ENCODE data around the gene VEGFB. TPM values are rescaled to one million over a fixed set of nuclear protein-coding genes. Genes with fewer than 3 reads are reported as not detected.
A peak's percentile ranks its signal among the peaks of the same experiment; 100 is the strongest.

Gene VEGFB
- total RNA-seq, 1 experiment from 2014 or later: 19.0 TPM

GRCh38 chr11:64225608-64226506 is 8.5 kb upstream of the VEGFB start, which contains the start of the genes NUDT22 and TRPT1:
TSS of gene NUDT22 (plus strand) at chr11:64226274. CDS start at chr11:64226653, 379 bp downstream.
TSS of gene TRPT1 (minus strand) at chr11:64226186. CDS start at chr11:64225860, 326 bp downstream.
- H3K4me3 ChIP-seq: peak within 1 kb of the TSS; percentile 90
- H3K27me3 ChIP-seq: no peaks in the 10 kb centered on the region
- DNase-seq: peak; percentile 80
- no peaks in the 10 kb centered on the region for H3K9me3 ChIP-seq
- H3K36me3 ChIP-seq: peaks cover 8% of the 10 kb centered on the region

DNA sequence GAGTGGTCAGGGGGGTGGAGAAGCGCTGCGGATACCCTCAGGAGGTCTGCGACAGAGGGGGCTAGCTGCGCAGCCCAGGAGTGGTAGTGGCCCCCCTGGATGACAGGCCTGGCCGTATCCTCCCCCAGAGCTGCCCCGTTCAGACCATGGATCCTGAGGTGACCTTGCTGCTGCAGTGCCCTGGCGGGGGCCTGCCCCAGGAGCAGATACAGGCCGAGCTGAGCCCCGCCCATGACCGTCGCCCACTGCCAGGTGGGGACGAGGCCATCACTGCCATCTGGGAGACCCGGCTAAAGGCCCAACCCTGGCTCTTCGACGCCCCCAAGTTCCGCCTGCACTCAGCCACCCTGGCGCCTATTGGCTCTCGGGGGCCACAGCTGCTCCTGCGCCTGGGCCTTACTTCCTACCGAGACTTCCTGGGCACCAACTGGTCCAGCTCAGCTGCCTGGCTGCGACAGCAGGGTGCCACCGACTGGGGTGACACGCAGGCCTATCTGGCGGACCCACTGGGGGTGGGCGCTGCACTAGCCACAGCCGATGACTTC is 7.8 kb upstream of the VEGFB start:
- H3K36me3 ChIP-seq: peaks cover 3% of the 10 kb centered on the region; the same call in 1 of the 2 replicates
- peak; percentile 52 for DNase-seq

DNA sequence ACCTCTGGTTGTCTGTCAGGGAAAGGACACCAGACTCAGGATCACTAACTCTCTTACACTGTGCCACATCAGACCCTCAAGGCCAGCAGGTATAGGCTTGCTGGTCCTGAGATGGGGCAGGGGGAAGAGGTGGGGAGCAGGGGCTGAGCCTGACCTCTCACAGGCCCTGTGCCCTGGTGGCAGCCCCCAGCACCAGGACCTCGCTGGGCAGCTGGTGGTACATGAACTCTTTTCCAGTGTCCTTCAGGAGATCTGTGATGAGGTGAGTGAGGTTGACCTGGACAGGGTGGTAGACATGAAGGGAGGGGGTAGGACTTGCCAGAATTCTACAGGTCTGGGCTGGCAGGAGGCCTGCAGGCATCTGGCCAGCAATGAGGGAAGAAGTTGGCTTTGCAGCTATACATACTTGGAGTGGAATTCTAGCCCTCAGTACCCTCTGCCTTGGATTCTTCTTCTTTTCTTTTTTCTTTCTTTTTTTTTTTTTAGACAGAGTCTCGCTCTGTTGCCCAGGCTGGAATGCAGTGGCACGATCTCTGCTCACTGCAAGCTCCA is 6.9 kb upstream of the VEGFB start:
- no peak for DNase-seq
- Histone ChIP-seq H3K27me3 (no peaks in the 10 kb centered on the region), H3K36me3 (peaks cover 3% of the 10 kb centered on the region; the same call in 1 of the 2 replicates), H3K4me3 (peak overlapping the region; percentile 90), H3K9me3 (no peaks in the 10 kb centered on the region)

More for the DNA sequence above, 7.8 kb upstream of the VEGFB start:
- Histone ChIP-seq H3K9me3 (no peaks in the 10 kb centered on the region), H3K4me3 (peak overlapping the region; percentile 90), H3K27me3 (no peaks in the 10 kb centered on the region)

DNA sequence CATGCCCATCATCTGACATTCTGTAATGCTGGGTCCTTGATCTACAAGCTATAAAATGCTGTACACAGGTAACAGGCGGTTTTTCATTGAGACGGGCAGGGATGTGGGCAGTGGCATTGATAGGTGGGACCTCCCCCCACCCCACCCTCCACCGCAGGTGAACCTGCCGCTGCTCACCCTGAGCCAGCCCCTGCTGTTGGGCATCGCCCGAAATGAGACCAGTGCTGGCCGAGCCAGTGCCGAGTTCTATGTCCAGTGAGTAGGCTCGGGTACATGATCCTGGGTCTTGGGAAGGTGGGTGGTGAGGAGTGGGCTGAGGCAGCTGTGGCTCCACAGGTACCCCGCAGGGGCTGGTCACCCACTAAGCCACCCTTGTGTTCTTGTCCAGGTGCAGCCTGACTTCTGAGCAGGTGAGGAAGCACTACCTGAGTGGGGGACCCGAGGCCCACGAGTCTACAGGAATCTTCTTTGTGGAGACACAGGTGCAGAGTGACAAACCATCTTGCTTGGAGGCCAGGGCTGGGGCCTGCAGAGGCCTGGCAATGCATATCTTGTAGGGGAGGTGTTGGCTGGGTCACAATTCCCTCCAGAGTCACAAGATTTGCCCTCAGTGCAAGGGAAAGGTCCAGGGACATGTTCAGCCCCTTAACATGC is 5.2 kb upstream of the VEGFB start:
- no peak for DNase-seq
- H3K4me3 ChIP-seq: no peak overlapping the region

DNA sequence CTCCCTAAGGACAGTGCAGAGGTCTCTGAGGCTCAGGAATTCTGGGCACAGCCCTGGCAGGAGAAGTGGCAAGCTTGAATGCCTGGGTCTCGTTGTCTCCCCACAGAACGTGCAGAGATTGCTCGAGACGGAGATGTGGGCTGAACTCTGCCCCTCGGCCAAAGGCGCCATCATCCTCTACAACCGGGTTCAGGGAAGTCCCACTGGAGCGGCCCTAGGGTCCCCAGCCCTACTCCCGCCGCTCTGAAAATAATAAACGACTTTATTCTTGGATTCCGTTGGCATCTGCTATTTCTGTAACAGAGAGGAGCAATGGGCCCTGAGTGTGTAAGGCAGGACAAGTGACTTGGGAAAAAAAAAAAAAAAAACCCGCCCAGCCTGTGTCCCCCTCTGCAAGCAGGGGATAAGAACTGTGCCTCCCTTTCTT is 4.6 kb upstream of the VEGFB start:
- Histone ChIP-seq H3K9me3 (no peaks in the 10 kb centered on the region), H3K4me3 (no peak overlapping the region; the same call in 1 of the 2 replicates), H3K36me3 (peaks cover 3% of the 10 kb centered on the region; the same call in 1 of the 2 replicates), H3K27me3 (no peaks in the 10 kb centered on the region)
- no peak for DNase-seq

More for the DNA sequence above, 5.2 kb upstream of the VEGFB start:
- no peaks in the 10 kb centered on the region for H3K27me3 ChIP-seq
- H3K36me3 ChIP-seq: peaks cover 3% of the 10 kb centered on the region; the same call in 1 of the 2 replicates
- H3K9me3 ChIP-seq: no peaks in the 10 kb centered on the region

GRCh38 chr11:64230171-64230984 is 4.0 kb upstream of the VEGFB start, which contains the start of gene DNAJC4:
TSS of gene DNAJC4 (plus strand) at chr11:64230548. CDS start at chr11:64230855, 307 bp downstream.
- no peaks in the 10 kb centered on the region for H3K27me3 ChIP-seq
- H3K4me3 ChIP-seq: peak within 1 kb of the TSS; percentile 38
- DNase-seq: peak; percentile 60
- H3K36me3 ChIP-seq: peaks cover 3% of the 10 kb centered on the region; the same call in 1 of the 2 replicates
- H3K9me3 ChIP-seq: no peaks in the 10 kb centered on the region

DNA sequence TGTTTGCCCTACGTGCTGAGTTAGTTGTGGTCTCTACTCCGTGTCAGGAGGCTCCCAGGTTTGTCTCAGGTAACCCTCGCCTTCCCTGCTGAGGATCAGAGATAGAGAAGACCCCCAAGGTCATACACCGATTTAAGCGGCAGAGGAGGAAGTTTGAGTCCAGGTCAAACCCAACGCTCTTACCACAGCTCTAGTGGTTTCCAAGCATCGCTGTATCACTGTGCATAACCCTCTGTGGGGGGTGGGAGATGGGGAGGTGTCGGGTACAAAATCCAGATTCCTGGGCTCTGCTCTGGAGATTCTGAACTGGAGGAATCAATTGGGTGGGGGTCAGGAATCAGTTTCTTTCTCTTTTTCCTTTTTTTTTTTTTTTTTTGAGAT is 3.4 kb upstream of the VEGFB start:
- no peaks in the 10 kb centered on the region for H3K27me3 ChIP-seq
- no peaks in the 10 kb centered on the region for H3K9me3 ChIP-seq
- no peak for DNase-seq

GRCh38 chr11:64231546-64231945 is 2.8 kb upstream of the VEGFB start:
- no peaks in the 10 kb centered on the region for H3K9me3 ChIP-seq
- DNase-seq: no peak
- peaks cover 3% of the 10 kb centered on the region; the same call in 1 of the 2 replicates for H3K36me3 ChIP-seq
- no peaks in the 10 kb centered on the region for H3K27me3 ChIP-seq
- H3K4me3 ChIP-seq: no peak overlapping the region

More for the DNA sequence above, 3.4 kb upstream of the VEGFB start:
- H3K4me3 ChIP-seq: peak overlapping the region; percentile 38
- H3K36me3 ChIP-seq: peaks cover 3% of the 10 kb centered on the region; the same call in 1 of the 2 replicates

DNA sequence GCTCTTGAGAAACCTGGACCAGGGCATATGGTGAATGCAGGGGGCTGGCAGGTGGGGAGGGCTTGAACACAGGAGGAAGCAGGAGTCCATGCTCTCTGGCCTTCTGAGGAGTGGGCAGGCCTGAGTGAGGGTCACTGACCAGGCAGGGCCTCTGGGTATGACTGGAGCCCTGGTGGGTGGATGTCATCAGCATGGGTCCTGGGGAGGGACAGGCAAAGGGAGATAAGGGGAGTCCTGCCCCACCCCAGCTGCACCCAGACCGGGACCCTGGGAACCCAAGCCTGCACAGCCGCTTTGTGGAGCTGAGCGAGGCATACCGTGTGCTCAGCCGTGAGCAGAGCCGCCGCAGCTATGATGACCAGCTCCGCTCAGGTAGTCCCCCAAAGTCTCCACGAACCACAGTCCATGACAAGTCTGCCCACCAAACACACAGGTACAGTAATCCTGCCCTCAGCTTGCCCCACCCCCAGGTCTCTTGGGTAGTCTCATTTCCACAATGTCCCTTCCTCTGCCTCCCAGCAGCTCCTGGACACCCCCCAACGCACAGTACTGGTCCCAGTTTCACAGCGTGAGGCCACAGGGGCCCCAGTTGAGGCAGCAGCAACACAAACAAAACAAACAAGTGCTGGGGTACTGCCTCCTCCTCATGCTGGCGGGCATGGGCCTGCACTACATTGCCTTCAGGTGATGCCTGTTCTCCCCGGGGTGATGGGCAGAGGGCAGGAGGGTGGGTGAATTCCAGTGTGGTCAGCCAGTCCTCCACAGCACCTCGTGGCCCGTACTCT is 2.0 kb upstream of the VEGFB start:
- H3K36me3 ChIP-seq: peaks cover 3% of the 10 kb centered on the region; the same call in 1 of the 2 replicates
- DNase-seq: no peak
- no peak overlapping the region for H3K4me3 ChIP-seq
- no peaks in the 10 kb centered on the region for H3K27me3 ChIP-seq
- no peaks in the 10 kb centered on the region for H3K9me3 ChIP-seq

- Histone ChIP-seq H3K36me3 (peaks cover 3% of the 10 kb centered on the region; the same call in 1 of the 2 replicates), H3K4me3 (no peak overlapping the region), H3K9me3 (no peaks in the 10 kb centered on the region), H3K27me3 (no peaks in the 10 kb centered on the region)
- DNase-seq: no peak
Measured at GRCh38 chr11:64232967-64233315, 1.4 kb upstream of the VEGFB start.

DNA sequence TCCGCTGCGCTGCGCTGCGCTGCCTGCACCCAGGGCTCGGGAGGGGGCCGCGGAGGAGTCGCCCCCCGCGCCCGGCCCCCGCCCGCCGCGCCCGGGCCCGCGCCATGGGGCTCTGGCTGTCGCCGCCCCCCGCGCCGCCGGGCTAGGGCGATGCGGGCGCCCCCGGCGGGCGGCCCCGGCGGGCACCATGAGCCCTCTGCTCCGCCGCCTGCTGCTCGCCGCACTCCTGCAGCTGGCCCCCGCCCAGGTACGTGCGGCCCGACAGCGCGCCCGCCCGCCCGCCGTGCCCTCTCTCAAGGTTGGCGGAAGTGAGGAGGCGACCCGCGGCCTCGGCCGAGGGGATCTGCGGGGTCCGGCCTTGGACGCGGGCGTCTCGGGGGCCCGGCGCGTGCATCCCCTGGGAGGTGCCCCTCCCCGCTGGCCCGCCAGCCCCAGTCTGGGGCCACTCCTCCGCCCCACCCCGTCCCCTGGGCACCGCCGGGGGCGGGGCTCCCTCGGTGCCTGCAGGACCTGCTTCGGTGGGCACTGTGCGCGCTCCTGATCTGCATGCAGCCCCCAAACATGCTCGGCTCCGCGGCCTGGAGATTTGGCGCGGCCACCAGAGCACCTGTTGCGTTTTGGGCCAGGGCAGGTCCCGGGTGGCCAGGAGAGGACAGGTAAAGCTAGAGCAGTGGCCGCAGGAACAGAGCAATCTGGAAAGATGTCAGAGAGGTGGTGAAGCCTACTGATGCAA is 429 bp downstream of the VEGFB start:
- Histone ChIP-seq H3K27me3 (no peaks in the 10 kb centered on the region), H3K4me3 (peak overlapping the region; percentile 54), H3K36me3 (peaks cover 2% of the 10 kb centered on the region; the same call in 1 of the 2 replicates), H3K9me3 (no peaks in the 10 kb centered on the region)
- DNase-seq: peak; percentile 62

DNA sequence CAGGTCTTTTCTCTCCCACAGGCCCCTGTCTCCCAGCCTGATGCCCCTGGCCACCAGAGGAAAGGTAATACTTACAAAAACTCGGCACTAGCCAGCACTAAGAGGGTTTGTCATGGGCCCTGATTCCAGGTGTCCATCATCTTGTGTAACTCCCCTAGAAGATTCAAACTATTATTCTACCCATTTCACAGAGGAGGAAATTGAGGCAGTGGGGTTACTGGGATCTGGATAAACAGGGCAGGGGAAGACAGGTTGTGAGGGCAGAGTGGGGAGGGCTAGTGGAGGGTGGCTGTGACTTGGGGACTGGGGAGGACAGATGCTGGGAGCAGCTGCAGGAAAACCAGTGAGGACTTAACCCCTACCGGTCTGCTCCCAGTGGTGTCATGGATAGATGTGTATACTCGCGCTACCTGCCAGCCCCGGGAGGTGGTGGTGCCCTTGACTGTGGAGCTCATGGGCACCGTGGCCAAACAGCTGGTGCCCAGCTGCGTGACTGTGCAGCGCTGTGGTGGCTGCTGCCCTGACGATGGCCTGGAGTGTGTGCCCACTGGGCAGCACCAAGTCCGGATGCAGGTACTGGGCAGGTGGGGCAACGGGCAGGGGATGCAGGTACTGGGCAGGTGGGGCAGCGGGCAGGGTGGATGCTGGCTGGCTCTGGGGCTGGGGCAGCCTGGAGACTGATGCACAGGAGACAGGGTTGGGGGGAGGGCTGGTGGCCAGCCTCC is 1.2 kb downstream of the VEGFB start:
- H3K4me3 ChIP-seq: peak overlapping the region; percentile 54
- peaks cover 2% of the 10 kb centered on the region; the same call in 1 of the 2 replicates for H3K36me3 ChIP-seq
- no peaks in the 10 kb centered on the region for H3K9me3 ChIP-seq
- H3K27me3 ChIP-seq: no peaks in the 10 kb centered on the region
- no peak for DNase-seq

DNA sequence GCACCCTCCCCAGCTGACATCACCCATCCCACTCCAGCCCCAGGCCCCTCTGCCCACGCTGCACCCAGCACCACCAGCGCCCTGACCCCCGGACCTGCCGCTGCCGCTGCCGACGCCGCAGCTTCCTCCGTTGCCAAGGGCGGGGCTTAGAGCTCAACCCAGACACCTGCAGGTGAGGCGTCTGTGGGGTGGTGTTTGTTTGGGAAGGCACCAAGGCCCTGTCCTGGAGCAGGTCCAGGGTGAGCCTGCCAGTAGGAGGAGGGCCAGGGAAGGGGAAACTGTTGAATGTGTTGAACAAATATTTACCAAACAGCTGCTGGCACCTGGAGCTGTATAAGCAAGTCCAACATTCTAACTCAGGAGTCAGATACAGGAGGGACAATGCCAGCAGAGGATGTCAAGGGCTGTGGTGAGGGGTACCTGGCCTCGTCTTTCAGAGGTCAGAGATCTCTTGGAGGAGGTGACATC is 3.1 kb downstream of the VEGFB start:
- Histone ChIP-seq H3K27me3 (no peaks in the 10 kb centered on the region), H3K9me3 (no peaks in the 10 kb centered on the region), H3K36me3 (peaks cover 7% of the 10 kb centered on the region), H3K4me3 (no peak overlapping the region)
- no peak for DNase-seq

- Histone ChIP-seq H3K4me3 (no peak overlapping the region), H3K27me3 (no peaks in the 10 kb centered on the region), H3K36me3 (peaks cover 12% of the 10 kb centered on the region), H3K9me3 (no peaks in the 10 kb centered on the region)
- no peak for DNase-seq
Measured at GRCh38 chr11:64238076-64238475, 3.7 kb downstream of the VEGFB start.
